Stimulated activated CD4-positive, alpha-beta T cell treated with anti-CD3 and anti-CD28 coated beads, TNF-alpha, amount 100 ng/mL, for 1 hour (primary cell): ENCODE measurements around the gene TACR1.
"Not testable (repeated sequence)": the region's sequence is repeated elsewhere in the genome, so short reads cannot be mapped to it uniquely, and the experiment has no call there.

Experiments
- DNase-seq, 3 donors: peaks; one replicate each; pipeline ENCODE4 v3.0.0-alpha.2; 2020; ENCODE audit warnings: low read depth in 3 of 3, low spot score in 1 of 3

TACR1 gene

DNA sequence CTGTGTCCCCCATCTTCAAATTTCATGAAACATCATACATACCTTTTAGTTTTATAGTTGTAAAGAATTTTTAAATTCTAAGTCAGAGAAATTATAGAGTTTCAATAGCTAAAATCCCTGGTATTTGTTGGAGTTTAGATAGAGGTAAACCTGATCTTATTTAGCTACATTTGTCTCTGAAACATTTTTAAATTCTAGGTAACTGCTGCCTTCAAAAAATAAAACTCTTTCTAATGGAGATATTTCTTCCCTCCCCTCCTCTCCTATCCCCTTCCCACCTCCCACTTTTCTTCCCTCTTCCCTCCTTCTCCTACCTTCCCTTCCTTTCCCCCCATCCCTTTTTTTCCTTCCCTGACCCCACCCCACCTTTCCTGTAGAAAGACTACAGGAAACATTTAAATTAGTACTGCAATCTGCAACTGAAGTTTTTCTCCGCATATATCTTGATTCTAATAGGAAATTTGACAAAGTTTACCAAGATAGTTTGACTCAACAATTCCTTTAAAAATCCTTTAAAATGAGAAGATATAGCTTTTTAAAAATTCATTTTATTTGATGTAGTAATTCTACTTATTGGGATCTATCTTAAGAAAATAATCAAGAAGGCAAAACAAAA, 4.1 kb downstream of the TACR1 start:
- DNase-seq, result no peak

DNA sequence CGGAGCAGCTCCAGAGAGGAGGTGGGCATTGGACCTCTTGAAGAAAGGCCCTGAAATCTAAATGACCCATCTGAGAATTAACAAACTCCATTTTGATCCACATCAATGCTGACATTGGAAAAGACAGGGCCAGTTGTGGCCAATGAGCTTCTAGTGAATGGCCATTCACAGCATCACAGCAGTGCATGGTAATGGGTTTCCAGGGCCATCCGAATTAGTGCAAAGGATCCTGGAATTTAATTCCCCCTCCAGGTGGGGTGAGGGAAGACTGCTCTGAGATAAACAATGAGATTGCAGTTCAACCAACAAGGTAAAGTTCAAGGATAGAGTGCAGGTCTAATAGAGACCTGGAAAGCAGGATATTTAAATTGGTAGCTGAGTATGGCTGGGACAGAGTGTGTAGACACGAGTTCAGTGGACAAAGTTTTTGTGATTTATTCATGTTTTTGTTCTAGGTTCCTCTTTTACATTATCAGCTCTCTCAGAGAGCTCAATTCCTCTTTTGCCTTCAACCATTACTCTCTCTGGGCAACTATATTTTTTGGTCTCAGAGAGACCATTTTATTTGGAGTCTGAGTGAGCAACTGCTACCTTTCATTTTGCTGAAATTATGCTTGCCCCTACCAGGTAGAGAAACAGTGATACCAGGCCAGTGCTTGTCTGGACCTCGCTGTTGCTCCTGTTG, 5.0 kb downstream of the TACR1 start:
- no peak for DNase-seq

DNA sequence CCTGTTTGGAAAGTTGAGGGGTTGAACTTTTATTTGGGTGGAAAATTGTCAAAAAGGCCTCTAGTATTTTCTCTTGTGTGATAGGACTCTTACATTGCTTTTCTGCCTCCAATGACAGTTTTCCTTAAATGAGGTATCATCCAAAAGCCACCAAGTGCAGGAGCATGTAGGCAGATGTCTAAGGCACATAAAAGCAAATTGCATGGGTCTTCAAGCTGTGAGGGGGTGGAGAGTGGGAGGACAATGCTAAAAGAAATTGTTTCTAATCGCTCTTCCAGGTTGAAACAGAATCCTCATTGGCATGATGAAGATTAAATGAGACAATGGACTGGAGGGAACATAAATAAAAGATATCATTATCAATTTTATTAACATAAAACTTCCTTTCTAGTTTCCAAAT, 6.8 kb downstream of the TACR1 start:
- DNase-seq, result no peak

DNA sequence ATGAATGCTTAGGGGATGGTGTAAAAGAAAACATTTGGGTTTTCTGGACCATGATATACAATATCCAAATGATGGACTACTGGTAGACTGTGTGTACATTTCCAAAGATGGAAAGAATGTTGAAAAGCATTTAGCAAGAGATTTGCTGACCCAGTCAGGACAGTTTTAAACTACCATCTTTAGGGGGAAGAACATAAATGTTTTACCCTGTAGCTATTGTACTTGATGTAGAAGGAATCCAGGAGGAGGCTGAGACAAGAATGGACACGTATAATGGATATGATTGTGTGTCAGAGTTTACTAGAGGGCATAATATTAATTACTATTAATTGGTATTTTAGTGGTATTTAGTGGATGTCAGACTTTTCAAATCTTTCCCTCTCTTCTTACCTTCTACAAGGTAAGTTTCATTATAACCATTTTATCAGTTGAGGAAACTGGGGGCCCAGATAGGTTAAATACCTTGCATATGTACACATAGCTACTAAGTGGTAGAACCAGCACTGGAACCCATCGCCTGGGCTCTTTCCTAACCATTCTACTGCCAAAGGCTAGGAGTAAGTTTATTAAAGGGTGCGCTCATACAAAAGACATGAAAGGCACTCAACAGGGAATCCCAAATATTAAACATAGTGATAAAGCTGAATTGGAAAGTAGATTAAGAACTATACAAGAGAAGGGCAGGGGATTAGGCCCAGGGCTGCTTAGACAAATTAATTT, 8.9 kb downstream of the TACR1 start:
- DNase-seq, result no peak

DNA sequence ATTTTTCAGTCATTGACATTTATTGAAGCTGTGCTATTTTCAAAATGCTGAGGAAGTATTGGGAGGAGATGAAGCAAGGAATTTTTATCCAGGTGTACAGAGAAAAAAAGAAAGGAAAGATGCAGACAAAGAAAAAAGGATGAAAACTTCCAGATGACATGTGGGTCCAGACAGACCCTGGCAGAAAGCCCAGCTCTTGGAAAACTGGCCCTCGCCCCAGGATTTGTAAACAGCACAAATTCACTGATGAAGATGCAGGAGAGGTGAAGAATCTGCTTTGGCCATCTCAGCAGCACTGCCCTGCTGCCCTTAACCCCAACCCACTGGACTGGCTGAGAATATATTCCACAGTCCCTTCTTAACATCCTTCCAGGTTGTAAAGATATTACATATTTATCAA, 12.5 kb downstream of the TACR1 start:
- DNase-seq, result no peak

DNA sequence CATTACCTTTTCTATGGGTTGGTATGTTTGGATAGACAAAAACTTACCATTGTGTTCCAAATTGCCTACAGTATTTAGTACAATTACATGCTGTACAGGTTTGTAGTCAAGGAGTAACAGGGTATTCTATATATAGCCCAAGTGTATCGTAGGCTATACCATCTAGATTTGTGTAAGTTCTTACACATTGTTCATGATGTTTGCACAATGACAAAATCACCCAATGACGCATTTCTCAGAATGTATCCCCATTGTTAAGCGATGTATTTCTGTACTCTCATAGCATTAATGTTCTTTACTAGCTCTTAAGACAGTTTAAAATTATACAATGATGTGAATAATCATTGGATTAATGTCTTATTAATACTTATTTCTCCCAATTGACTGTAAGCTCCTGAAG, 16.7 kb downstream of the TACR1 start:
- no peak for DNase-seq

DNA sequence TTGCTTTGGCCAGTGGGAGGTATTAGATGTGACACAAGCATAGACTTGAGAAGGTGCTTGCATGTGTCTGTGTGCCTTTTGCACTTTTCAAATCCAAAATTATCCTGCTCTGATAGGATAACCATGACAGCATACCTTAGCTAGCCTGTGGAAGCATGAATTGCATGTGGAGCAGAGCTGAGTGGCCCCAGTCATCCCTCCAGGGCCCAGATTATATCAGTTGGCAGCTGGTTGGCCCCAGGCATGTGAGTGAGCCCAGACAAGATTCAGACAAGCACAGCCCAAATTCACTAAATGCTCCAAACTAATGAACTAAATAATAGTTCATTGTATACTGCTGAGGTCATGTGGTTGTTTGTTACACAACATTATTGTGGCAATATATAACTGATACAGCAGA, 18.8 kb downstream of the TACR1 start:
- no peak for DNase-seq

DNA sequence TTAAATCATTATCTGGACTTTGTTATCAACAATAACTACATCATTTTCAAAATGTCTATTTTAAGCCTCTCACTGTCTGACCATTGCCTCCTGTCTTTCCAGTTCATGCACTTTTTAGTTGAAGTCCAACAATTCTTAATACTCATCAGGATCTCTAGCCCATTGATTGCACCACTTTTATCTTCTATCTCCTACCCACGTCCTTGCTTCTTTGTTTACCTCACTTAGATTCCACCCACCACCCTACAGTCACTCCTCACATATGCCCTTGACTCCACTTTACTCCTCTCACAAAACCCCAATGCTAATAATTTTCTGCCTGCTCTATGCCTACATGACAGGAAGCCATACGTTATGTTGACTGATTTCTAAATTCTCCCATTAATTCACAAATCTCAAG, 21.9 kb downstream of the TACR1 start:
- no peak for DNase-seq

DNA sequence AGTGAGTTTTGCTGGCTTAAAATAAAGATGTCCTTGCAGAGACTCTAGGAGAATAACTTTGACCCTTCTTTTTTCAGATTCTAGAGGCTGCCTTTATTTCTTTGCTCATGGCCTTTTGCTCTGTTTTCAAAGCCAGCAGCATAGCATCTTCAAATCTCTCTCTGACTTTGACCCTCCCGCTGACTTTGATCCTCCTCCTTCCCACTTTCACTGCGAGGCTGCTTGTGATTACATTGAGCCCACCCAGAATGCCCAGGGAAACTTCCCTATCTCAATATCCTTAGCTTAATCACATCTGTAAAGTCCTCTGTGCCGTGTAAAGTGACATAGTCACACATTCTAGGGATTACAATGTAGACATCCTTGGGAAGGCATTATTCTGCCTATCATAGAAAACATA, 23.9 kb downstream of the TACR1 start:
- no peak for DNase-seq

DNA sequence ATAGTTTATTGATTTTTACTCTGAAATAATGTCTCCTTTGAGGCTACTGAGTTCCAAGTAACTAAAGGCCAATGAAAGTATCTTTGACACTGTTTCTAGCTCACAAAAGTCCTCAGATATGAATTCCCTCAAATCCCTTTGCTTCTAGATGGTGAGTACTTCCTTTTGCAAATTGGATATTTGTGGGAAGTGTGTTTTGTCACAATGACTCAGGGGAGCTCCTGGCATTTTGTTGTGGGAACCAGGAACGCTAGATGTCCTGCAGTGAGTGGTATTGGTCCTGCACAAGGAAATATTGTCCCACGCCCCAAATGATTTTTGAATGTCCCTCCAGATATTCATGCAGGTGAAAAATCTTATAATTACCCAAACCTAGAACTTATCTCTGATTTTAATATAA, 24.3 kb downstream of the TACR1 start:
- no peak for DNase-seq

DNA sequence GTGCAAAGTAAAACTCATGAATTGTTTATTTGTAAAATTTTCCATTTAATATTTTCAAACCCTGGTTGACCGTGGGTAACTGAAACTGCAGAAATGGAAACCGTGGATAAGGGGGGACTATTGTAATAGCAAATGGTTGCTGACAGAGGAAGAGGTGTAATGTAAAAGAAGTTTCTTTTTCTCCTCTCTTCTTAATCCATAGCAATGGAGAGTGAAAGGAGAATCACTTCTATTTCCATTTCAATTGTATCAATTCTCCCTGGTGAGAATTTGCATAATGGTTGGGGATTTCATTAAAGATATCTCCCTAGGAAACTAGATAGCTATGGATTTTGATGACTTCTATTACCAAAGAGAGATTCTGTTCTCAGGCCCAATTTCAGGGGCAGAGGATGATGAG, 24.8 kb downstream of the TACR1 start:
- DNase-seq, result no peak

DNA sequence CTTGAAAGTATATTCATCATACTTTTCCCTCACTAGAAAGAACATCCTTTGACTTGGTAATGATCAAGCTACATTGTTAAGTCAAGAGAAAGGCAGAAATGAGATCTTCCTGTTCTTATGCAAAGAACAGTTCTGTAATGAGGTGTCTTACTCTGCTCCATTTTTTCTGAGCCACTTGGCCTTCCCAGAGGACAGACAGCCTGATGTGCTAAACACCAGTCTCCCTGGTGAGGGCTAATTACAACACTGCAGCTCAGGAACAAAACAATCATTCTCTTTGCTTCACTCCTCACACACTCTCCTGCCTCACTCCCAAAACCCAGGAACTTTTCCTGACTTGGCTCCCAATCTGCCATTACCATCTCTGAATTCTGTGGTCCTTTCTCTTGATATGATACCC, 25.6 kb downstream of the TACR1 start:
- DNase-seq, result no peak

DNA sequence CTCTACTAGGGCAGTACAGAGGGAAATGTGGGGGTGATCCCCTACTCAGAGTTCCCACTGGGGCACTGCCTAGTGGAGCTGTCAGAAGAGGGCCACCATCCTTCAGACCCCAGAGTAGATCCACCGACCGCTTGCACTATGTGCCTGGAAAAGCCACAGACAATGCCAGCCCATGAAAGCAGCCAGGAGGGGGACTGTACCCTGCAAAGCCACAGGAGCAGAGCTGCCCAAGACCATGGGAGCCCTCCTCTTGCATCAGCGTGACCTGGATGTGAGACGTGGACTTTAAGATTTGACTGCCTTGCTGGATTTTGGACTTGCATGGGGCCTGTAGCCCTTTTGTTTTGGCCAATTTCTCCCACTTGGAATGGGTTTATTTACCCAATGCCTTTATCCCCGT, 27.9 kb downstream of the TACR1 start:
- not testable (repeated sequence) for DNase-seq

DNA sequence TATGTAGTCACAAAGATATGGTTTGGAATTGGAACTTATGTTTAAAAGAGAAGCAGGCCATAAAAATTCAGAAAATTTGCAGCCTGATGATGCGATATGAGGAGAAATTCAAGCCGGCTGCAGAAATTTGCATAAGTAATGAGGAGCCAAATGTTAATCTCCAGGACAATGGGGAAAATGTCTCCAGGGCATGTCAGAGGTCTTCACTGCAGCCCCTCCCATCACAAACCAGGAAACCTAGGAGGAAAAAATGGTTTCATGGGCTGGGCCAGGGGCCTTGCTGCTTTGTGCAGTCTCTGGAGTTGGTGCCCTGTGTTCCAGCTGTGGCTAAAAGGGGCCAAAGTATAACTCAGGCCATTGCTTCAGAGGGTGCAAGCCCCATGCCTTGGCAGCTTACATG, 28.4 kb downstream of the TACR1 start:
- no peak for DNase-seq

DNA sequence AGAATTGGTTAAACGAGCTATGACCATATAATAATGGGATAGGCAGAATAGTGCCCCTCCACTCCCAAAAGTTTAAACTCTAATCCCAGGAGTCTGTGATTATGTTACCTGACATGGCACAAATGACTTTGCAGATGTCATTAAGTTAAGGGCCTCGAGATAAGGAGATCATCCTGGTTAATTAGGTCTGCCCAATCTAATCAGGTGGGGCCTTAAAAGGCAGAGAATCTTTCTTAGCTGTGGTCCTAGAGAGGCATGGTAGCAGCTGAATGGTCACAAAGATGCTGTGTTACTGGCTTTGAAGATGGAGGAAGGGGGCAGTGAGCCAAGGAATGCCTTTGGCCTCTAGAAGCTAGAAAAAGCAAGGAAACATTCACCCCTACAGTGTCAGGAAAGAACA, 31.1 kb downstream of the TACR1 start:
- DNase-seq, result no peak

DNA sequence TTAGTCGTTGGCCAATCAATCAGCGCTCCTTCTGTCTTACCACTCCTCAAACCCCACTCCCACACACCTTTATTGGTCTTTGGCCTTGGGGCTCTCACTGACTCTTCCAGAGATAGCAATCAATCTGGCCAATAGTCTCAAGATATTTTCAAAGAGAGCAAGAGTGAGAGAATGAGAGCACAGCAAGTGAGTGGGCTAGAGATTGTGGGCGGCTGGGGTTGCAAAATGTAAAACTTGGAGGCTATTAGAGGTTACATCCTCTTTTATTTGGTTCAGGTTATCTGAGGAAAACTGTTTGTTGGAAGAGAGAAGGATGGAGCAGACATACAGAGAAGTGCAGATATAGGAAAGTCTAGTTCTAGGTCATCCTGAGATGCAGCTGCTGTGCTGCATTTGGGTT, 32.8 kb downstream of the TACR1 start:
- no peak for DNase-seq

DNA sequence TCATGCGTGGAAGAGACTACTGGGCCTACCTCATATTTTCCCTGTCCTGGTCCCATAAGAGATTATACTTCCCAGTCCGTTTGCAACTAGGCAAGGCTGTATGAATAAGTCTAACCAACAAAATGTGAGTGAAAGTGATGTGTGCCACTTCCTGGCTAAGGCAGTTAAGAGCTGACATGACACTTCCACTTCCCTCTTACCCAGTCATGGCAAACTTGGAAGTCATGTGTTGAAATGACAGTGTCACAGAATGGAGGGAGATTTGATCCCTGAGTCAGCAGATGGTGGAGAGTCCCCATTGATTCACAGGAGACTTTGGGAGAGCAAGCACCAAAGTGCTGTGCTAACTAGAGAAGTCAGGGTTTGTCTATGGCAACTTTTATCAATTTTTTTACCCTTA, 36.4 kb downstream of the TACR1 start:
- DNase-seq, result no peak

DNA sequence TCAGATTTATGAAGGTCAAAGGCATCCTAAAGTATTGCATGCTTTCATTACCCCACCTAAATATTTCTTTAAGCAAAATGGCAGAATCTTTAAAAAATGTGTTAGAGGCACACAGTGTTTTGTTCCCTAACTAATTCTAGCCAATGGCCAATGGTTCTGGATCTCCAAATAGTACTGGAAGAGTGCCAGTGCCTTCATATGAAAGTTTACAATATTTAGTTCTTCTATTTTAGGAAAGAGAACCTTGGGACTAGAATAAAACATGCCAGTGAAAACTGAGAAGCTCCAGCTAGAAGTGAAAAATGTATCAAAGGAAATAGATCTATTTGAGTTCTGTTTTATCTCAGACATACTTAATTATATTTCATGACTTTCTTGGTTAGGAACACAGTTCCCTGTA, 37.1 kb downstream of the TACR1 start:
- DNase-seq, result no peak

DNA sequence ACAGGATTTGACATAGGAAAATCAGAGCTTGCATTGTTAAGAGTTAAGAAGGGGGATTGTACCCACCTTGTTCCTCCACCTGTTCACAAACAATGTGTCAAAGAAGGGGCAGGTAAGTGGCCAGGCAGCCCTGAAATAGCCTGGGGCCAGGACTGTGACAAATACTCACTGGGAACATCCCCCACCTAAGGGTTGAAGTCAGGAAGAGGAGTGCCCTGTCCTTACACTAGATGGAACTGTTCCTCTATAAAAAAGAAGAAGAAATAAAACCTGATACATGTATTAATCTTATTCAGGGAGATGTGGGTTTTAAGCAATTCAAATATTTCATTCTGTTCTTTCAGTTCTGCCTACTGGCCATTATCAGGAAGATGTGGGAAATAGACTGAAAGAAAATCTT, 41.9 kb downstream of the TACR1 start:
- DNase-seq, result no peak

DNA sequence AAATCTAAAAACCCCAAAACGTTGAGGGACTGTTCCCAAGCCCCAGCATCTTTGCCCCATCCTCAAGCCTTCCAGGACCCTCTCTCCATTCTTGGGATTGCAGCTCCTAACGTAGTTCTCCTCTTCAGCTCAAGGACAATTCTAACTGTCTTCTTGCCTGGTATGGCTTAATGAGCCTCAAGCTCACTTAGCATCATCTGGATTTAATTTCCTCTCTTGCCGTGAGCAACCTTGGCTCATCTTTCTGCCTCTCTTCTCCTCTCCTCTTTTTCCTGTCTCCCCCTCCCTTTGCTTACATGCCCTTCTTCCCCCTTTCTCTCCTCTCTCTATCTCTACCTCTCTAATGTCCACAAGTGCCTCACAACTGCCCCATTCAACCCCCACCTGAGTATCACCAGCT, 44.2 kb downstream of the TACR1 start:
- DNase-seq, result no peak

DNA sequence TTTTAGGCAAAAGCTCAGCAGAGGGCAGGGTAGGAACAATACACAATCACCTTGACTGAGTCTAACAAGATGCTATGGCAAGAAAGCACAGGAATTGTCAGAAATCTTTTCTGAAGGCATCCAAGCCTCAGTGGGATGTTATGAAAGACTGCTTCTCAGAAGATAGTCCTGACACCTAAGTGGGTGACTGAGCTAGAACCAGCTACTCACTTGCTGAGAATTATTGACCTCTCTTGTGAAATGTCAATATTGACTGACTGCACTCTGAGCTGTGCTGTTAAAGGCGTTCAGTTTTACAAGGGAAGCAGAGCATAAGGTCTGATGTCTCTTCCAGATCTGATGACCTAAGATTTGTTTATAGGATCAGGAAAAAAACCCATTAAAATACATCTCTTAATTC, 46.1 kb downstream of the TACR1 start:
- no peak for DNase-seq

DNA sequence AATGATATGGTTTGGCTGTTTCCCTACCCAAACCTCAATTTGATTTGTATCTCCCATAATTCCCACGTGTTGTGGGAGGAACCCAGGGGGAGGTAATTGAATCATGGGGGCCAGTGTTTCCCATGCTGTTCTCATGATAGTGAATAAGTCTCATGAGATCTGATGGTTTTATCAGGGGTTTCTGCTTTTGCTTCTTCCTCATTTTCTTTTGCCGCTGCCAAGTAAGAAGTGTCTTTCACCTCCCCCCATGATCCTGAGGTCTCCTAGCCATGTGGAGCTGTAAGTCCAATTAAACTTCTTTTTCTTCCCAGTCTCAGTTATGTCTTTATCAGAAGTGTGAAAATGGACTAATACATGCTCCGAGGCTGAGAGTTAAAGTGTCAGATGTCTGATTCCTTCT, 47.1 kb downstream of the TACR1 start:
- not testable (repeated sequence) for DNase-seq

DNA sequence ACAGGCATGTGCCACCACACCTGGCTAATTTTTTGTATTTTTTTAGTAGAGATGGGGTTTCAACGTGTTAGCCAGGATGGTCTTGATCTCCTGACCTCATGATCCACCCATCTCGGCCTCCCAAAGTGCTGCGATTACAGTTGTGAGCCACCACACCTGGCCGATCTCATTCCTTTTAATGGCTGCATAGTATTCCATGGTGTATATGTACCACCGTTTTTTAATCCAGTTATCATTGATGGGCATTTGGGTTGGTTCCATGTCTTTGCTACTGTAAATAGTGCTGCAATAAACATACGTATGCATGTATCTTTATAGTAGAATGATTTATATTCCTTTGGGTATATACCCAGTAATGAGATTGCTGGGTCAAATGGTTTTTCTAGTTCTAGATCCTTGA, 51.4 kb downstream of the TACR1 start:
- not testable (repeated sequence) for DNase-seq
